DMS153 treated with DMSO at 0.1 percent for 48 hours (cell line): ENCODE data around the gene PRKCH.

Experiments used
- DNase-seq: peaks from one replicate; lab custom pipeline; 2025; ENCODE audit not compliant: unreplicated experiment; lab: John Stamatoyannopoulos, UW

Gene PRKCH

DNA sequence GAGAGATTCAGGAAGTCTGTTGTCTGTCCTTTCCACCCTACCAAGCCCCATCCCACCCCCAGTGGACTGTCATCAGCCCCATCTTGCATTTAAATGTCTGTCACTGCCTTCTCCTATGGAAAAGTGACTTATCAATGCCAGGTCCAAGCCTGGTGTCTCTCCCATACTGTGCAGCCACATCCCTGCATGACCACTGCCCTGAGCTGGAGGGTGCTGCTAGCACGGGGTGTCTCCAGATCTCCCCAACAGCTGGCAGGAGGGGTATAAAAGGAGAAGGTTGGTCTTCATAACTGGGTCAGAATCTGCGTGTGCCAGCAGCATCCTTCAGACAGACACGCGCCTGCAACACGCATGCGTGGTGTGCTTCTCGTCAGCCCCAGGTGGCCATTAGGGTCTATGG is 219.6 kb downstream of the PRKCH start:
- DNase-seq, result no peak

DNA sequence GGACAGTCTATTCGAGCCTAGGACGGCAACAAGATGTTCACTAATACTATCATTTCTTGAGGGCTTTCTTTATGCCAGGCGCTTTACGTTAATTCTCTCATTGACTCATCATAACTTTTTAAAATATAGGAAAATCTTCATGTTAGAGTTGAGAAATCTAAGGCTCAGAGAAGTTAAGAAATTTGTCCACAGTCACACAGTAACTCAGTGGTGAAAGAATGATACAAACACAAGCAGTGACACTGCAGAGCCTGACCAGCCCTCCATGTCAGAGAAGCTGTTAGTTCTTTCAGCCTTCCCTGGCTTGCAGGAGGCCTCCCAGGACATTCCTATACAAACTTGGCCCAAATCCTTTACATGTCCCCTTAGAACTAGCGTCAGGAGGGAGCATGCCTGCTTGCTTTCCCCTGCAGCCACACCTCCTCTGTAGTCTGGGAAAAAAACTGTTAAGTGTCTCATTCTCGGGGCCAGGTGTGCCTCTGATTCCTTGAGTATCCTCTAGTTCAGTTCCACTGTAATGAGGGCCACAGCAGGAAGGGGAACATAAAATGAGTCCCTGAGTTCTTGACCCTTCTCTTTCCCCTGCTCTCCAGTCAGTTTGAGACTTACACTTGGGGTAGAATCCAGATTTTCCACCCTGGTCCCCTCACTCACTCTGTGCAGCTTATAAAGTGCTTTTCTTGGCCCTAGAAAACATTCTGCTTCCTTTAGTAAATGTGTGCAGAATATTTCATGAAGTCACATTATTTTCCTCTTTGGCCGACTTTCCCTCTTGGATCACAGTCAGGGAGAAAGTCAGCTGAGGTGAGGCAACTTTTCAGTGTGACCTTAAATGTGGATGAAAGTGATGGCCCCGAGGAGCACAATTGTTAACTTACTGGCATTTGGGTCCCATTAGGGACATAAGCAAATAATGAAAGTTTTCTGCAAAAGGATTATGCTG is 221.7 kb downstream of the PRKCH start:
- DNase-seq, result no peak

DNA sequence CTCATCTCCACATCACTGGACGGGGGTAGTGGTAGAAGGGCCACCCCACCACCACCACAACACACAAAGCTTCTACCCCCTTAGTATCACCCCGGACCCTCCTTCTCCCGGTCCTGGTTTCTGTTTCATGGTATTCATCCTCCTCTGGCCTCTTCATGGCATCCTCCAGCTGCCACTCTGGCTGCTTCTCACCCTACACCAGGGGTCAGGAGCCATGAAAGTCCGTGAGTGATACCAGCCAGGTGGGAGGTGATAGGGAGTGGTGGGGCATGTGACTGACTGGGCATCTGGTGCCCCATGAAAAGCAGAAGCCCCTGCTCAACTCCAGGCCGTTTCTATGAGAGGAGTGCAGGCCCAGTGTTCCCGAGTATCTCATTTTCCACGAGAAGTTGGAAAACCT is 222.6 kb downstream of the PRKCH start:
- DNase-seq, result no peak

DNA sequence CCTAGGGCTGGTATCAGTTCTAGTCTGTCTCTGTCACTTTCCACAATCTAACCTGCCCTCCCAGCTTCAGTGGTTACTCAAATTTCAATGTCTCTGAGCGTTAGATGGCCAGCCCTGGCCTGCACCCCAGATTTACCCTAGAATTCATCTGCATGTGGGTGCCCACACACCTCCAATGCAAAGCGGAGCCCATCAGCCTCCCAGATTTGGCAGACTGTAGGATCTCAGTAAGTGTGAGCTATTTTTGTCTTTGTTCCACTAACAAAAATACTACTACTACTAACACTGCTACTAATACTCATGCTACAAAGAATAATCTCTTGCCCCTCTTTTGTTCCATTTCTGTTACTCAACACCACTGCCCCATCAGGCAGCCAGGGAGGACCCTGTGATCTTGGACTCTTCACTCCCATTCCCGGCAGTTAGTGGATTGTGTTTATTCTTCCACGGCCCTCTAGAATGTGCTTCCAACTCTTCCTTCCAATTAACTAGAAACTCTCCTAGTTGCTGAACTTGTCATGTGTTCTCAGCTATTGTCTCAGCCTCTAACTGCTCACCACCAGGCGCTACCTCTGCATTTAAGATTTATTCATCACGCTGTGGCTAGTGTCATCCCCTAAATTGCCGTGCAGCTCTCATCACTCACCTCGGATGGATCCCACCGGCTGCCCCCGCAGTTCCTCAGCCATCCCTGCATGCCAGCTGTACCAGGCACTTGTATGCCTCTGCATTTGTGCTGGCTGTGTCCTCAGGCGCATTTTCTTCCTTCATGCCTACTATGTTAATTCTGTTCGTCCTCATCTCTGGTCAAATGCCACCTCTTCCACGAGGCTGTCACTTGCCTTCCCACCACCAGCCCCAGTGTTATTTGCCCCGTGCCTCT is 223.3 kb downstream of the PRKCH start:
- DNase-seq, result no peak

DNA sequence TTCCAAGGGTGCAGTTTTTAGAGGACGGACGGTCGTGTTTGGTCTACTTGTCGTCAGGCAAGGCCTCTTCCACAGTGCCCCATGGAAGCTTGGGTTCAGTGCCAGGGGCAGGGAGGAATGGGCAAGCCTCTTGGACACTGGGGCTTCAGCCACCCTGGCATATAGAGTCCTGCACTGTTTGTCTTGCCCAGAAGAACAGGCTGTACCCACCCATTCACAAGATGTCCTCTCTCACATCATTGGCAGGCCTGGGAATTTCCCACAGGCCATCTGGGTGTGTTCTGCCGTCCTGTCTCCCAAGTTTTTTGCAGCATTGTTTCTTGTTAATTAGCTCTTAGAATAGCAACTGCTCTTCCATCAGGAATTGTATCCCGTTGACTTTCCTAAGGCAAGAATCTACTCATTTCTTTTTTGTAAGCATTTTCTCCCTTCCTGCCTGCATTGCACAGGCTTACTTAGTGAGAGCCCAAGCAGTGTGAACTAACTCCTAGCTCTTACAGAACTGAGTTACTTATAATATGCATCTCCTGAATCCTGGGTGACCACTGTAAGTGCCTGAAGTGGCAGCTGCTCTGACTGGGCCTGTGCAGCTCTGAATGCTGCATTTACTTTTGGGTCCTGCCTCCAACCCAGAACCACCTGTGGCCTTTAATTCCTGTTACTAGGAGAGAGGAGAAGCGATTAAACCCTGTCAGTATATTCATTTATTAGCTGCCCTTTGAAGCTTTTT is 224.5 kb downstream of the PRKCH start:
- DNase-seq, result no peak

DNA sequence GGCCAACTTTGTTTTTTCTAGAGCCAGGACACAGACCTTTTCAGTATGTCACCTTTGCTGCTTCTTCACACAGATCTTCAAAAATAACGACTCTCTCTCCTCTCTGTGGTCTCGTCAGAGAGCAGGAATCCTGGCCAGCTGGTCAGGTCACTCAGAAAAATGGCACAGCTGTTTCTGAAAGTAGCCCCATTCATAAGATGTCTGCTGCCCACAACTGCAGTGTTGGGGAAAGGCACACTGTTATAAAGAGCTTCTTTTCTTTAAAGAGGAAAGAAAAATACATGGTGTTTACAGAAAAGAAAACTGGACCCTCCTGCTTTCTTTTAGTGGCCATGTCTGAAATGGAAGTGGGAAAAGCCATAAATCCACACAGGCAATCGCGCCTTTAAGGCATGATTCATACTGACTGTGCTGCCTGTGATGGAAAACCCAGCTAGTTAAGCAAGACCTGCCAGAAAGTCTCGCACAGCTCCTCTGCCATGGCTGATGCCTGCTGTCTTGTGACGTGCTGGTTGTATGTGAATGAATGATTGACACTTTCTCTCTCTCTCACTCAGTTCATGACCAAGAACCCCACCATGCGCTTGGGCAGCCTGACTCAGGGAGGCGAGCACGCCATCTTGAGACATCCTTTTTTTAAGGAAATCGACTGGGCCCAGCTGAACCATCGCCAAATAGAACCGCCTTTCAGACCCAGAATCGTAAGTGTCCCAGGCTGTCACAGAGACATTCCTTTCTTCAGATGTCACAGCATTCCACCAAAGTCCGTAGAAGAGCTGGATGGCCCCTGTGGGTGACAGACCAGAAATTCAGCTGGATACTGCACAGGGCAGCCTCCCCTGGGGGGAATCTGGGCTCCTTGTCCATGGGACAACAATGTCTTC is 226.0 kb downstream of the PRKCH start:
- DNase-seq, result no peak

DNA sequence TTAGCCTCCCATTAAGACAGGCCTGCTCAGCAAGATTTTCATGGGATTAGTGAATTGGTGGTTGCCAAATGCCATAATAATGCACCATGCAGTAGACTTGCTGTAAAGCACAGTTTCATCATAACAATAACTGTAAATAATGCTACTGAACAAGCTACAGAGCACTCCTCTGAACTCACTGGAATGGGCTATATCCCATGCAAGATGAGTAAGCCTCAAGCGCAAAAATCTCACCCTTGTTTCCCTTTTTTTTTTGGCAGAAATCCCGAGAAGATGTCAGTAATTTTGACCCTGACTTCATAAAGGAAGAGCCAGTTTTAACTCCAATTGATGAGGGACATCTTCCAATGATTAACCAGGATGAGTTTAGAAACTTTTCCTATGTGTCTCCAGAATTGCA is 228.0 kb downstream of the PRKCH start:
- no peak for DNase-seq

DNA sequence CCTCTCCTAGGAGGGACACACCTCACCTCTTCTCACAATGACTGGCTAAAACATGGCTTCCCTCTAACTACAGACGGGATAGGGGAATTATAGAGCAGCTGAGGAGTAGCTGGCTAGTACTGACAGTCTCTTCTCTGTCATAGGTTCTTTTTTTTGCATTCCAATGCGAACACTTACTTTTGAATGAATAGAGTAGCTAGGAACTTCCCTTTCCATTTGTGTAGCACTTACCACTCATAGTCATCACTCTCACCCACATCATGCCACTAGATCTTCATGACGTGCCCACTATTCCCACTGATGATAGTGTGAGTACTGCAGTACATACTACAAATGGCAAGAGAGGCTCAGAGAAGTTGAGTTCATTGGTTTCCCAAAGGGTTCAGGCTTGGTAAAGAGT is 230.0 kb downstream of the PRKCH start:
- no peak for DNase-seq

DNA sequence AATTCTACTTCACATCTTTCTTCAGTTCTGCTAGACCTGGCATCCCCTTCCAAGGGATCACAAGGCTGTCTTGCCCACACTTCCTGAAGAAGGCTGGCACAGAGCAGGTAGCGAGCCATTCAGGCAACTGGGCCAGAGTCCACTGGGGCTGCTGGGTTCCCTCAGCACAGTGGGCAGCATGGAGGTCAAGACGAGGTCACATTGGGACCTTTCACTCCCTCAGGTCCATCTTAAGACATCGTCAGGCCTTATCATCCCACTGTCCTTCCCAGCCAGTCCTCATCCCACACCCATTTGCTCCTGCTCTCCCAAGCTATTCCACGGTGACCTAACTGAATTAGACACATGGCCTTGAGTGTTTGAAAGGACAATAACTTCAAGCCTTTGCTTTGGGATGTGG is 230.9 kb downstream of the PRKCH start:
- DNase-seq, result no peak

DNA sequence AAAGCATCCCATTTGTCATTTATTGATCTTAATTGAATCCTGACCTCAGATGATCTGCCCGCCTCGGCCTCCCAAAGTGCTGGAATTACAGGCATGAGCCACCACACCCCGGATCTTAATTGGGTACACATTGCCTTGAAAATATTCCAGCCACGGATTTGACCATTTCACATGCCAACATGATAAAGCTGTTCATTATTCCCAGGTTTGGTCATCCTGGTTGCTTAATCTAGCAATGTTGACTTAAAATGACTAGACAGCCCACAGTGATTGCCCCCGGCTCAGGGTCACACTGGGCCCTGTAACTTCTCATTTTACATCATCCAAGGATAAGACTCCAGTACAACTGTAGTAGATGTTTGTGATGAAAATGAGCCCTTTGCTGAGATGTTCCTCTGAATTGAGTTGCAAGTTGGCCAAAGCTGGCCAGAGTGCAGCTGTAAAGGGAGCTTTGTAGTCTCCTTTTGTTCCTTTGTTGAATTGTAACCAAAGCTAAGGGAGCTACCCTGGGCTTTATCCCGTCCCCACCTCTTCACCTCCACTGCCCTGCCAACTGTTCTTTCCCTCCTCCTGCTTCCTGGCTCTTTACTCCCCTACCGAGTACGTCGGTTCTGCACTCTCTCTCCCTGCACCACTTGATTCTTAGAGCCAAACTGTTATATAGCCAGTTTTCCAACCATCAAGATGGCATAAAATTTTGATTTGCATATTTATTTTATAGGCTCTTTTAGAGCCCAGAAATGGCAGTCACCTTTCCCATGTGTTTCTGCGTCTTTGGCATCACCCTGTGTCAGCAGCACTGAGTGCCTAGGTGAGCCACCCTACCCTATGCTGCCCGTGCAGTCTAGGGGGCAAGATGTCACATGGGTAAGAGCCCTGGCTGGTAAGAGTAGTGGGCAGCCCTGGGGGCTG is 232.6 kb downstream of the PRKCH start:
- no peak for DNase-seq

DNA sequence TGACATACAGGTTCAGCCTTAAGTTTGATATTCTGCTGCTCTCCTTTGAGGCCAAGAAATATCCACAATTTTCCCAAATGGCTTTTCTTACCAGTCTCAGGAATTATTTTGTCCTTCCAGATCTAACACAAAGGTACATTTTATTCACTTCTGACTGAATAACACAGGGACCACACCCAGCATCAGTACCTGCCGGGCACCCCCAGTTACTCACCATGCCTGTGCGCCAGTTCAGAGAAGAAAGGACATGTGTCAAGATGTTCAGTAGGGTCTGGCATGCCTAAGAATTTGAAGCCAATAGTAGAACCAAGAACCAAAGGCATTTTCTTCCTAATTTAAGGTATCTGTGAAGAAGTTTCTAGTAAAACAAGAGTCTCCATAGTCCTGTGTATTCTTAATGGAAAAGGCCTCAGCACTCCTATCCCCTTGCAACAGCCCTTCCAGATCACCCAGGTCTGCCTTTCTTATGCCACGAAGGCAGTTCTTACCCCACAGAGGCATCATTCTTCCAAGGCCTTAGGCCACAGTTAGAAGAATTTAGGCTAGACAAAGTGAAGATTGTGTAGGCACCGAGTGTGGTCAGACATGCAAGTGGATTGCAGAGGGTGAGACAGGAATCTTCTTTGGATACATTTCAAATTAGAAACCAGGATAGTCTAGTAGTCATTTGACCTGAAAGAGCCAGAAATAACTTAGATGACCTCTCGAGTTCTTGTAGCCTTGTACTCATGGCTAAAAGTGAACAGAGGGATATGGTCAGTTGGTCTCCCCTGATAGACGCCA is 233.9 kb downstream of the PRKCH start:
- DNase-seq, result no peak

DNA sequence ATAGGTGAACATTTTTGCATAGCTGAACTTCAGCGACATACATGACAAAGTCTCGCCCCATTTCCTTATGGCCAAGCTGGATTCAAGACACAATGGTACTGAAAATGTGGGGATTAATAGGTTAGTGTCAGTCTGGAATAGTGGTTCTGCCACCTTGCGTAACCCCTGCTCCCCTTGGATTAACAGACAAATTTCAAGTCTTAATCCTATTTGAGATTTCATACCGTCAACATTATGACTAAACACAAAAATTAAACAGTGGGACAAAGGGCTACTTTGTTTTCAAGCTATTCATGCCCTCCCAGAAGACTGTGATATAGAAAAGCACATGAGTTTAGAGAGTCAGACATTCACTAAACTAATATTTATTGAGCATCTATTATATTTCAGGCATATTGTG is 235.1 kb downstream of the PRKCH start:
- DNase-seq, result no peak

DNA sequence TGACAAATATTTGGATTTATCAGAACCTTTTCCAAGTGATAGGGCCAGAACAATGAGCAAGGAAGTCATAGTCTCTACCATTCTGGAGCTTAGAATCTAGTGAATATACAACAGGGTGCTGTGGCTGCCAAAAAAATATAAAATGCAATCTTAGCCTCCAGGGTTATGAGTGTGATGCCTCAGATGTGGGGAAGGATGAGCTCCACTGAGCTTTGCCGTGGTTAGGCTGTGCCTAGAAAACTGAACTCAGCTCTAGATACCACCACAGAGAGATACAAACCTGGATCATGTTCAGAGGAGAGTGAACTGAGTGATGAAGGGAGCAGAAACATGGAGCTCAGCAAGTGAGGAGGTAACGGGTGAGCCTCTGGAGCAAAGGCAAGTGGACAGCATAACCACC is 235.9 kb downstream of the PRKCH start:
- no peak for DNase-seq

DNA sequence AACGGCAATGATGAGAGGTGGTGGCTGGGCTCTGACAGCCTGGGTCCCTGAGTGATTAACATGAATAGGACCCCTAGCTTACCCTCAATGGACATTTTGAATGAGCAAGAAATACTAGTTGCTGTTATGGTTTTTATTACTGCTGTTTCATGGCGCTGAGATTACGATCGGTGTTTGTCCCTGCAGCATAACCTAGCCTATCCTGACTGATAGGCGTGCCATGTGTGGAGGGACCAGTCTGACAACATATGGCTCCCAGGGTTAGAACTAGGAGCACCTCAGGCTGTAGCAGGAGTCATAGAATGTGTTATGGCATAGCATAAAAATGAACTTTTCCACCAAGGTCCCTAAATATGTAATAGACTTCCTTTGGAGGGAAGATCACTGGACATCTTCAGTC is 236.5 kb downstream of the PRKCH start:
- no peak for DNase-seq

DNA sequence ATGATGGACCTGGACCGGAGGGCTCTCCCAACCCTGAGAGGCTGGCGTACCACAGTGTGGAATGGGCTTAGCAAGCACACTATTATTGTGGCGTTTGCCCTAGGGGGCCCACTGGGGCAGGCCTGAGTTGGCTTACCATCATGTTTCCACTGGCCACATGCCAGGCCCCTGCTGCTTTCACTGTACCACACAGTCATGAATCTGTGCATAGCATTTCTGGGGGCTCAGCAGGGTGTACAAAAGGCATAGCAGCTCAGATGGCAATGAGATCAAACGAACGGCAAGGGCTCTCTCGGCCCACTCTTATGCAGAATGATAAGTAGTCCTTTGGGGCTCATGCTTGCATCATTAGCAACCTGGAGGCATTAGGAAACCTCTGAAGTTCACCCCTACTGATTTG is 236.9 kb downstream of the PRKCH start:
- no peak for DNase-seq

DNA sequence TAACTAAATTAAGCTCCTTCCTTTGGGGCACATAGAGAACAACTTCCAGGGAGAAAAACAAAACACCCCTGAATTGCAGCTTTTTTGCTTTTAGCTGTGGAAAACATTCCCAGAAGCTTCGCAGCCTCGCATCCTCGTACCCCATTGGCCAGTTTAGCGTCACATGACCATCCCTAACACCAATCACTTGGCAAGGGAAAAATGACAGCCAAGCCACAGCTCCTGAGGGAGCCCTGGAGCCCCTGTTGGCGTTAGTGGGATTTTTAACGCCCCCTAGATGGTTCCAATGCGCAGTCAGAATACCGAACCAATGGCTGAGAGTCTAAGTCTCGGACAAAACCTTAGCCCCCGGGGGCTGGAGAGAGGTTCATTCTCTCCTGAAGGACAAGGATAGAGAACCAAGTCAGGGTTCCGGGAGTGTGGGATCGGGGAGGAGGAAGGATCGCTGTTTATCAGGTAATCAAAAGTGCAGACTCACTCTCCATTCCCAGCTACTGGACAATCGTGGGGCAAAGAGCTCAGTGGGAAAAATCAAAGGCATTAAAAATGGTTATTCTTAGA is 238.3 kb downstream of the PRKCH start:
- DNase-seq, result no peak

DNA sequence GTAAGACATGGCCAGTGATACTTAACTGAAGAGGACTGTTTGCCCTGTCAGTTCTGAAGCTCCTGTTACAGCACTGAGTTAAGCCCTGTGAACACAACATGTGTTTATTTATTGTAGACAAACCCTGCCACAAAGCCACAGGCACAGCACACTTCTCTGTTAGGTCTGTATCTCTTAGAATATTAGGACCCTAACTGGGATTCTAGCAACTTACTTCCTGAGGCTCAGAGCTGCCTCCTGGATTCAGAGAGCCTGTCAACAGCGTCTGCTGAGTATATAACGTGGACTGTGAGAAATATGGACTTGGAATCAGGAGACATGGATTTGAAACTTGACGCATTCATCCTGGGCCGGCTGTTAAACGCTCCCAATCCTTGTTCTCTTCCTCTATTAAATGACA is 238.9 kb downstream of the PRKCH start:
- DNase-seq, result no peak

DNA sequence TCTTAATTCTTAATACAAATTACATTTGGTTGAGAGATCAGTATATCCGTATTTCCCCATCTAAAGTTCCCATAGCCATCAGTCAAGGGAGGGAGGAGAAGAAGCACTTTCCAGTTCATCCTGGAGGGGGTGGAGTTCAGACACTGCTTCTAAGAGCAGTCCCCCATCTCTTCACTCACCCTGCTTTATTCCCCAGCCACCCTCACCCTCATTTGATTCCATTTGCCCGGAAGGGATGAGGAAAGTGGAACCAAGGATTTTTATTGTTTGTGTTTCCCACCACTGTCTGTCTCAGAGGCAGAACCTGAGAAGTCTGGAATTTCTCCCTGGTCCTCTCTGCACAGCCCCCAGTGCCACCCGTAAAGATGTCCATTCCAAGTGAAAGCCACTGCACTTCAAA is 239.7 kb downstream of the PRKCH start:
- no peak for DNase-seq
